Tibial nerve (tissue), 4 donors: ENCODE measurements around the gene USP32. TPM values are rescaled to one million over a fixed set of nuclear protein-coding genes. Genes with fewer than 3 reads are reported as not detected.
"Not testable (repeated sequence)": the region's sequence is repeated elsewhere in the genome, so short reads cannot be mapped to it uniquely, and the experiment has no call there.

Experiments
- DNase-seq, 2 donors: peaks; one replicate each; pipeline ENCODE4 v3.0.0-alpha.2; 2019; ENCODE audit warnings: low spot score in 2 of 2
- H3K27ac ChIP-seq, 4 donors: fragments of 200-600 bp; sonication (generic) in 3 of 4; one replicate each; pipeline ENCODE4 v1.5.1; 2017 to 2019; ENCODE audit warnings: mild to moderate bottlenecking in 1 of 4
- H3K27me3 ChIP-seq, 2 donors: fragments of 200-600 bp; sonication (generic) in 1 of 2; one replicate each; pipeline versions ENCODE4 v1.5.1 to v1.6.0; 2017 to 2019
- H3K36me3 ChIP-seq, 3 donors: fragments of 200-600 bp; sonication (generic); one replicate each; pipeline ENCODE4 v1.5.1; 2018 to 2019
- H3K4me1 ChIP-seq, 4 donors: fragments of 200-600 bp; sonication (generic) in 3 of 4; one replicate each; pipeline ENCODE4 v1.5.1; 2017 to 2019
- H3K4me3 ChIP-seq, 4 donors: fragments of 200-600 bp; sonication (generic) in 3 of 4; one replicate each; pipeline ENCODE4 v1.5.1; 2017 to 2019; ENCODE audit warnings: mild to moderate bottlenecking in 1 of 4, moderate library complexity in 1 of 4
- H3K9me3 ChIP-seq, 4 donors: fragments of 200-600 bp; sonication (generic) in 3 of 4; one replicate each; pipeline ENCODE4 v1.5.1; 2017 to 2019
- EP300 ChIP-seq, 2 donors: sonication (generic); formaldehyde crosslinking; IDR thresholded peaks; one replicate each; pipeline ENCODE4 v1.6.1; 2017; ENCODE audit warnings: antibody characterized with exemption in 2 of 2, mild to moderate bottlenecking in 1 of 2
- POLR2A ChIP-seq, 2 donors: fragments of 450-650 bp; IDR thresholded peaks; one replicate each; pipeline ENCODE4 v1.6.1; 2017; ENCODE audit warnings: antibody characterized with exemption in 2 of 2, mild to moderate bottlenecking in 2 of 2, moderate library complexity in 2 of 2
- WGBS, 2 donors: methylation state at CpG; one replicate each; pipeline ENCODE4 v1.1.5; 2018; 5-methylcytosine and 5-hydroxymethylcytosine counted together
- total RNA-seq, 4 donors: library from RNA; depleted of rRNA; stranded (reverse); fragments of >200 nt; gene quantifications; one replicate each; pipeline ENCODE4 v1.1.0, GENCODE V29; 2016
- TF ChIP-seq, protein P1 (sequence below), 5 experiments: fragments of 200-600 bp in 3 of 5; fragments of 450-650 bp in 2 of 5; sonication (generic) in 3 of 5; IDR thresholded peaks; one replicate each; pipeline ENCODE4 v1.5.1; 2016 to 2019; ENCODE audit warnings: antibody characterized with exemption in 5 of 5, mild to moderate bottlenecking in 3 of 5, moderate library complexity in 2 of 5

The USP32 gene
- total RNA-seq, 4 donors from 2014 or later, result 49.6 to 64.7 (median 56.5) TPM

DNA sequence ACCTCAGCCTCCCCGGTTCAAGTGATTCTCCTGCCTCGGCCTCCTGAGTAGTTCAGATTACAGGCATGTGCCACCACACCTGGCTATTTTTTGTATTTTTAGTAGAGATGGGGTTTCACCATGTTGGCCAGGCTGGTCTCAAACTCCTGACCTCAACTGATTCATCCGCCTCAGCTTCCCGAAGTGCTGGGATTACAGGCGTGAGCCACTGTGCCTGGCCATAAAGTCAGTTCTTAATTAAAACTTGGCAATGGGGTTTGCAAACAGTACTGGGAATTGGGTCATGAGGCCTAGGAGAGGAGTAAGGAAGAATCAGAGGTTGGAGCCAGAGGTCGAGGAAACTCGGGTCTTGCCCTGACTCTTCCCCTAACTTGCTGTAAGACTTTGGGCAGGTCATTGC is 38.6 kb upstream of the USP32 start:
- 86 to 89% methylated on average over 7 of the region's 7 CpGs for WGBS, 2 donors
- H3K27me3 ChIP-seq, H3K36me3 ChIP-seq, H3K4me1 ChIP-seq, H3K4me3 ChIP-seq, H3K27ac ChIP-seq, H3K9me3 ChIP-seq, DNase-seq: not testable (repeated sequence)

DNA sequence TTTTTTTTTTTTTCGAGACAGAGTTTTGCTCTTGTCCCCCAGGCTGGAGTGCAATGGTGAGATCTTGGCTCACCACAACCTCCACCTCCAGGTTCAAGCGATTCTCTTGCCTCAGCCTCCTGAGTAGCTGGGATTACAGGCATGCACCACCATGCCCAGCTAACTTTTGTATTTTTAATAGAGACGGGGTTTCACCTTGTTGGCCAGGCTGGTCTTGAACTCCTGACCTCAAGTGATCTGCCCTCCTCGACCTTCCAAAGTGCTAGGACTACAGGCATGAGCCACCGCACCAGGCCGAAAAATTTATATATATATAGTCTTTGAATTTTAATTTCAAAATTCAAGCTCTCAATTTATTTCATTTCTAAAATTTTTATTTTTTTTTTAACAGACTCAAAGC is 36.6 kb upstream of the USP32 start:
- not testable (repeated sequence) for H3K27me3 ChIP-seq, H3K36me3 ChIP-seq, DNase-seq, H3K9me3 ChIP-seq, H3K4me1 ChIP-seq, H3K4me3 ChIP-seq, H3K27ac ChIP-seq
- 83 to 87% methylated on average over 6 of the region's 6 CpGs for WGBS, 2 donors

DNA sequence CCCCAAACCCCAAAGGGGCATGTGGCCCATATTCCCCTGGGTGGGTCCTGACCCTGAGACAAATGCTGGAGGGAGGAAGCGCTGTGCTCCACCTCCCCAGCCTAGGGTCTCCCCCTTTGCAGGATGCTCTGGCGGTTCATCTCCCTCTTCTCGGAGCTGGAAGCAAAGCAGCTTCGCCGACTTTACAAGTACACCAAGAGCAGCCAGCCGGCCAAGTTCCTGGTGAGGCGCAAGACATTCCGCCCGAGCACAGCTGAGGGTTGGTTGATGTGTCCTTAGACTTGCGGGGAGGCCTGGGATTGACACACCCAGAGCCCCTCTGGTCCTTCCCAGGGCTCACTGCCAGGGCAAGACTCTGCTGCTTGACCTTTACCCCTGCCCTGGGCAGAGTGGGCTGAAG is 34.7 kb upstream of the USP32 start:
- no peak for DNase-seq
- no peak overlapping the region for H3K4me3 ChIP-seq
- no peak for TF ChIP-seq EP300 (IDR thresholded peaks at IDR 0.05)
- TF ChIP-seq, protein P1, sequence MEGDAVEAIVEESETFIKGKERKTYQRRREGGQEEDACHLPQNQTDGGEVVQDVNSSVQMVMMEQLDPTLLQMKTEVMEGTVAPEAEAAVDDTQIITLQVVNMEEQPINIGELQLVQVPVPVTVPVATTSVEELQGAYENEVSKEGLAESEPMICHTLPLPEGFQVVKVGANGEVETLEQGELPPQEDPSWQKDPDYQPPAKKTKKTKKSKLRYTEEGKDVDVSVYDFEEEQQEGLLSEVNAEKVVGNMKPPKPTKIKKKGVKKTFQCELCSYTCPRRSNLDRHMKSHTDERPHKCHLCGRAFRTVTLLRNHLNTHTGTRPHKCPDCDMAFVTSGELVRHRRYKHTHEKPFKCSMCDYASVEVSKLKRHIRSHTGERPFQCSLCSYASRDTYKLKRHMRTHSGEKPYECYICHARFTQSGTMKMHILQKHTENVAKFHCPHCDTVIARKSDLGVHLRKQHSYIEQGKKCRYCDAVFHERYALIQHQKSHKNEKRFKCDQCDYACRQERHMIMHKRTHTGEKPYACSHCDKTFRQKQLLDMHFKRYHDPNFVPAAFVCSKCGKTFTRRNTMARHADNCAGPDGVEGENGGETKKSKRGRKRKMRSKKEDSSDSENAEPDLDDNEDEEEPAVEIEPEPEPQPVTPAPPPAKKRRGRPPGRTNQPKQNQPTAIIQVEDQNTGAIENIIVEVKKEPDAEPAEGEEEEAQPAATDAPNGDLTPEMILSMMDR (IDR thresholded peaks at IDR 0.05), result no peak
- no peak overlapping the region for H3K27ac ChIP-seq
- no peaks in the 10 kb centered on the region for H3K9me3 ChIP-seq
- WGBS, 2 donors, result 86 to 91% methylated on average over 9 to 10 of the region's 10 CpGs
- H3K36me3 ChIP-seq, result no peaks in the 10 kb centered on the region
- H3K27me3 ChIP-seq, result no peaks in the 10 kb centered on the region
- H3K4me1 ChIP-seq, result peaks cover 0 to 9% (median 0%) of the 10 kb centered on the region in 4 donors

DNA sequence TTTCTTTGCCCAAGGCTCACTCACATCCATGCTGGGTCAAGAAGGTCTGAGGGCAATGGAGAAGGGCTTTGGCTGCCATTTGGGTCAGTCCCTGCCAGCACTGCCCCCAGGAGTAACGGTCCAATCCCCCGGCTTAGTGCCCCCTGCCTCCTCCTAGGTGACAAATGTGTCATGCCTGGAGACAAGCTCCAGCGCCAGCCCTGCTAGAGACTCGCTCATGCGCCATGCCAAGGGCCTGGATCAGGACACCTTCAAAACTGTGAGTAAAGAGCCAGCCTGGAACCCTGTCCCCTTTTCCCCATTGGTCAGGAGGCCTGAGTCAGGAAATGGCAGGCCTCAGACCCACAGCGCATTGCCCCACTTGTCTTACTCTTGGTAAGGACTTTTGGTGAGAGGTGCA is 33.7 kb upstream of the USP32 start:
- WGBS, 2 donors, result 83 to 92% methylated on average over 4 to 6 of the region's 6 CpGs
- Histone ChIP-seq H3K27ac (no peak overlapping the region), H3K27me3 (no peaks in the 10 kb centered on the region), H3K36me3 (no peaks in the 10 kb centered on the region), H3K4me1 (peaks cover 0 to 19% (median 0%) of the 10 kb centered on the region in 4 donors), H3K4me3 (no peak overlapping the region), H3K9me3 (no peaks in the 10 kb centered on the region)
- TF ChIP-seq EP300 (IDR thresholded peaks at IDR 0.05) (no peak), POLR2A (IDR thresholded peaks at IDR 0.05) (no peak)
- TF ChIP-seq, protein P1 (IDR thresholded peaks at IDR 0.05), result no peak
- no peak for DNase-seq

DNA sequence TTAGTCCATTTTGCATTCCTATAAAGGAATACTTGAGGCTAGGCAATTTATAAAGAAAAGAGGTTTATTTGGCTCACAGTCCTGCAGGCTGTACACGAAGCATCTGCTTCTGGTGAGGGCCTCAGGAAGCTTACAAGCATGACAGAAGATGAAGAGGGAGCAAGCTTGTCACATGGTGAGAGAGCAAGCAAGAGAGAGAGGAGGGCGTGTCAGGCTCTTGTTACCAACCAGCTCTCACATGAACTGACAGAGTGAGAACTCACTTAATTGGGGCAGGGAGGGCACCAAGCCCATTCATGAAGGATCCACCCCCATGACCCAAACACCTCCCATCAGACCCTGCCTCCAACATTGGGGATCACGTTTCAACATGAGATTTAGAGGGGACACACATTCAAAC is 31.9 kb upstream of the USP32 start:
- H3K27me3 ChIP-seq, result no peaks in the 10 kb centered on the region
- TF ChIP-seq EP300 (IDR thresholded peaks at IDR 0.05) (no peak), POLR2A (IDR thresholded peaks at IDR 0.05) (no peak)
- TF ChIP-seq, protein P1 (IDR thresholded peaks at IDR 0.05), result no peak
- H3K36me3 ChIP-seq, result no peaks in the 10 kb centered on the region
- 77 to 83% methylated on average over 3 of the region's 3 CpGs for WGBS, 2 donors
- no peak overlapping the region for H3K4me3 ChIP-seq
- H3K4me1 ChIP-seq, result peaks cover 0 to 20% (median 0%) of the 10 kb centered on the region in 4 donors
- no peak for DNase-seq
- no peaks in the 10 kb centered on the region for H3K9me3 ChIP-seq
- H3K27ac ChIP-seq, result no peak overlapping the region

DNA sequence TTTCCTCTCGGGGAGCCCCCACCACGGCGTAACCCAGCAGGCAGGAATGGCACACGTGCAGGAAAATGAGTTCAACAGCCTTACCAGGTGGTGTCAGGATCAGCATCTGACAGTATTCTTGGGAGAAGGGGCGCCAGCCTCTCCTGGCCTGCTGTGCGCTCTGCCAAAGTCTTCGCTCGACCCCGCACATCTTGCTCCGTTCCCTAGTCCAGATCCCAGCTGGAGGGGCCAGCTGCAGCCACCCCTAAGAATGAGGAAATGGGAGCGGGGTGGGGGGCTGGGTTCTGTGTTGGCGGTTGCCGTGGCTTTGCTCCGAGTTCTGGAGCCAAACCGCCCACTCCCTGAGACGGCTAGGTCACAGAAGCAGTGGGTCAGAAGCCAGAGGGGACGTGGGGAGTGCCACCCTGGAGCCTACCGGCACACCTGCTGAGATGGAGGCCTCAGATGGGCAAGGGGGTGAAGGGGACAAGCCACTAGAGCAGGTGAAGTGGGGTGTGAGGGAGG is 30.3 kb upstream of the USP32 start, which contains the start of gene CHCT1:
CHCT1 (plus strand) TSS at position 328 of the 504 bp plus-strand sequence; CDS start at position 432, 104 bp downstream.
- peaks cover 0 to 20% (median 0%) of the 10 kb centered on the region in 4 donors for H3K4me1 ChIP-seq
- TF ChIP-seq, protein P1 (IDR thresholded peaks at IDR 0.05), result no peak
- TF ChIP-seq POLR2A (IDR thresholded peaks at IDR 0.05) (no peak), EP300 (IDR thresholded peaks at IDR 0.05) (no peak)
- no peak for DNase-seq
- peak within 1 kb of the TSS; percentile 32 to 65 (median 50) for H3K4me3 ChIP-seq
- no peaks in the 10 kb centered on the region for H3K27me3 ChIP-seq
- 42 to 51% methylated on average over 18 of the region's 18 CpGs for WGBS, 2 donors
- no peaks in the 10 kb centered on the region for H3K36me3 ChIP-seq
- no peaks in the 10 kb centered on the region for H3K9me3 ChIP-seq
- H3K27ac ChIP-seq, result peak within 1 kb of the TSS; percentile 6 to 83 (median 14)
